BJ (cell line): ENCODE data around the gene CDC42BPA. TPM values are rescaled to one million over a fixed set of nuclear protein-coding genes. Genes with fewer than 3 reads are reported as not detected.
"Not testable (repeated sequence)": the region's sequence is repeated elsewhere in the genome, so short reads cannot be mapped to it uniquely, and the experiment has no call there.

Experiments
- CTCF ChIA-PET: fragments of 350-600 bp; formaldehyde crosslinking; extraction: SDS; loops from one replicate; lab custom pipeline; 2021; ENCODE audit warnings: antibody characterized with exemption, inconsistent platforms; lab: Yijun Ruan, JAX
- POLR2A ChIA-PET: fragments of 300-600 bp; sonication (Branson Sonifier 250); formaldehyde crosslinking; extraction: SDS; loops from one replicate; lab custom pipeline; 2021; ENCODE audit warnings: antibody characterized with exemption; lab: Charles Lee
- DNase-seq: peaks from one replicate; pipeline ENCODE4 v3.0.0-alpha.2; 2011; ENCODE audit warnings: low read depth
- H3K27me3 ChIP-seq: 2 replicates; pipeline ENCODE4 v1.6.0; 2011; ENCODE audit warnings: low read length; ENCODE audit not compliant: control insufficient read depth, insufficient read depth
- H3K36me3 ChIP-seq: 2 replicates; pipeline ENCODE4 v1.5.1; 2011; ENCODE audit warnings: low read length; ENCODE audit not compliant: control insufficient read depth, insufficient read depth
- H3K4me3 ChIP-seq: 2 replicates; pipeline ENCODE4 v1.5.1; 2011; ENCODE audit warnings: low read depth, mild to moderate bottlenecking, control low read depth, low read length
- CTCF ChIP-seq: IDR thresholded peaks from 2 replicates; pipeline ENCODE4 v1.5.1; 2011; ENCODE audit warnings: low read depth, mild to moderate bottlenecking, control low read depth, inconsistent platforms, low read length, moderate library complexity; ENCODE audit not compliant: insufficient read depth
- polyA plus RNA-seq: library from polyadenylated mRNA; depleted of rRNA; stranded (reverse); fragments of >200 nt; gene quantifications from 2 replicates; pipeline ENCODE4 v1.2.3, GENCODE V29; 2011

Gene CDC42BPA
- polyA plus RNA-seq, 1 experiment = 17.9 TPM

DNA sequence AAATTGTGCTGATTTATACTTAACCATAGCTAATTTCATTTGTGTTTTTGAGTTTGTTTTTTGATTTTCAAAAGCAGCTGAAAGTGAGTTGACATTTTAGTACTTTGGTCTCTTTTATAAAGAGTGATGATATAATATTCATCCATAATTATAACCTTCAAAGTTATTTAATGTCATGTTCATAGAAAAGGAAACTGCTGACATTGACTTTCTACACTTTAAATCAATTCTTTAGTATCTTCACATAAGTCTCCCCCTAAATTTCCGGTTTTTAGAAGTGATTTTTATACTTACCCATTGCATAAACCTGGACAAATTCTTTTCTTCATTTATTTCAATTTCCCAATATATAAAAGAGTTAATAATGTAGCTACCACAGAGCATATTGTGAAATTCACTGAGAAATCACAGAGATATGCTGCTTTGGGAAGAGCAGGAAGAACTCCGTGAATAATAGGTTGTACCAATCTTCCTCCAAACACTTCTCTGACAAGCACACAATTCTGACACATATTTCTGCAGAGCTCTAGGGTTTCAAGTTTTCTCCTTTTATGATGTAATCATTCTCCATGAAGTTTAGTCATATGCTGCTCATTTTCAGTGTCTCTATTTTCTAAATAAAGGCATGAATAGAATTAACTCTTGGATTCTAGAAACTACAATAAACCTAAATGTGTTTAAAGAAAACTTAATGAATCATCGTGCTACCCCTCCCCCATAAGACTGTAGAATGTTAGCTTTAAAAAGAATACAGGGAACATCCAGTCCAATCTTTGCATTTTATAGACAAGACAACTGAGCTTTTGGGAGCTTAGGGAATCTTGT lies 25.6 kb upstream of the CDC42BPA start:
- Histone ChIP-seq H3K36me3 (no peaks in the 10 kb centered on the region), H3K27me3 (no peaks in the 10 kb centered on the region), H3K4me3 (no peak overlapping the region)
- DNase-seq = peak; percentile 91
- ChIA-PET POLR2A (interaction anchor here (1.1 kb wide), 1 partner anchor 14 kb away, joined by 3 read pairs; no protein-coding TSS in a partner anchor), CTCF (no interaction called here)
- no peak for TF ChIP-seq CTCF

DNA sequence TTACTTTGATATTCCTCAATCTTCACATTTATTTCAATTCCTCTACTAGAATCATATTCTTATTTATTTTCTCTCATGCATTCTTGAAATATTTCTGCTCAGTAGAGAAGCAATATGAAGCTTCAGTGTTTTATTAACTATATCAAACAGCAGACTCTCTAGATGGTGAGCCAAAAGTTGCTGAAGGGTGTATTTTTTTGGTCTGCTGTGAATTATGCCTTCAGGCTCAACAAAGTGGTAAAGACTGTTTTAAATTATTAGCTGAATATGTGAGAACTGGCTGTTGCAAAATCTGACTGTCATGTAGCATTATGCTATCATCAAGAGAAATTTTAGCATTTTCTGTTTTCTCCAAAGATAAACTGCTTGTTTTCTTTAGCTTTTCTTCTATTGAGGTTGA lies 24.9 kb upstream of the CDC42BPA start:
- ChIA-PET POLR2A (interaction anchor here (1.1 kb wide), 1 partner anchor 14 kb away, joined by 3 read pairs; no protein-coding TSS in a partner anchor), CTCF (no interaction called here)
- no peaks in the 10 kb centered on the region for H3K27me3 ChIP-seq
- no peak for TF ChIP-seq CTCF
- peak; percentile 43 for DNase-seq
- no peak overlapping the region for H3K4me3 ChIP-seq
- H3K36me3 ChIP-seq = no peaks in the 10 kb centered on the region

DNA sequence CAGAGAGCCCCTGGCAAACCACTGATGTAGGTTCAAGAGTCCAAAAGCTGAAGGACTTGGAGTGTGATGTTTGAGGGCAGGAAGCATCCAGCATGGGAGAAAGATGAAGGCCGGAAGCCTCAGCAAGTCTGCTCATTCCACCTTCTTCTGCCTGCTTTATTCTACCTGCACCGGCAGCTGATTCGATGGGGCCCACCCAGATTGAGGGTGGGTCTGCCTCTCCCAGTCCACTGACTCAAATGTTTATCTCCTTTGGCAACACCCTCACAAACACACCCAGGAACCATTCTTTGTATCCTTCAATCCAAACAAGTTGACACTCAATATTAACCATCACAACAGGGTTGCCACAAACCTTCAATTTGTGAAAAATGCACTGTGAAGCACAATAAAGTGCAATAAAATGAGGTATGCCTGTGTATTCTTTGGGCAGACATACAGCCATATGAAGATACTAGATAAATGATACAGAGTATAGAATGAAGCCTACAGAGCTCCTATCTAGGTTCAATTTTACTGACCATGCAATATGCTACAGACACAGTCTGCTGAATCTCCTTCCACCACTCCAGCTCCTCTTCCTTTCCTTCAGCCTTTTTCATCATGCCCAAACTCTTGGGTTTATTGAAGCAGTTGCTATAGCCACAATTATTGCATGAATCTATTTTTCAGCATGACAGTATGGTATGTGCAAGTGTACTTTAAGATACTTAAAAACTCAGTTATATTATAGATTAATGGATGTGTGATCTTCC lies 24.0 kb upstream of the CDC42BPA start:
- H3K27me3 ChIP-seq = no peaks in the 10 kb centered on the region
- no peak for DNase-seq
- no peaks in the 10 kb centered on the region for H3K36me3 ChIP-seq
- POLR2A ChIA-PET = no interaction called here
- no peak for TF ChIP-seq CTCF
- CTCF ChIA-PET = interaction anchor here (1.5 kb wide), 1 partner anchor 15 kb away, joined by 3 read pairs; no protein-coding TSS in a partner anchor
- H3K4me3 ChIP-seq = no peak overlapping the region

DNA sequence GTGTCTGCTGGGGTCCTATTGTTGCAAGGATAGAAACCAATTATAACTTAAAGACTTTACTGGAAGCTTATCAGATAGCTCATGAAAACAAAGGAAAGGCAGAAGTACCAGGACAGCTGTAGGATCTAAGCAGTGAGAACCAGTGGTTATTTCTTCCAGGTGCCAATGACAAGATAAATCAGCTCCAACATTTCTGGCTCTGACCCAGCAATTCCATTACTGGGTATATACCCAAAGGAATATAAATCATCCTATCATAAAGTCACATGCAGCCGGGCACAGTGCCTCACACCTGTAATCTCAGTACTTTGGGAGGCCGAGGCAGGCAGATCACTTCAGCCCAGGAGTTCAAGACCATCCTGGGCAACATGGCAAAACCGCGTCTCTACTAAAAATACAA lies 17.8 kb upstream of the CDC42BPA start:
- POLR2A ChIA-PET, H3K4me3 ChIP-seq, H3K27me3 ChIP-seq, H3K36me3 ChIP-seq, DNase-seq: not testable (repeated sequence)
- CTCF ChIA-PET = interaction anchor here (1.5 kb wide), 1 partner anchor 15 kb away, joined by 3 read pairs; no protein-coding TSS in a partner anchor

DNA sequence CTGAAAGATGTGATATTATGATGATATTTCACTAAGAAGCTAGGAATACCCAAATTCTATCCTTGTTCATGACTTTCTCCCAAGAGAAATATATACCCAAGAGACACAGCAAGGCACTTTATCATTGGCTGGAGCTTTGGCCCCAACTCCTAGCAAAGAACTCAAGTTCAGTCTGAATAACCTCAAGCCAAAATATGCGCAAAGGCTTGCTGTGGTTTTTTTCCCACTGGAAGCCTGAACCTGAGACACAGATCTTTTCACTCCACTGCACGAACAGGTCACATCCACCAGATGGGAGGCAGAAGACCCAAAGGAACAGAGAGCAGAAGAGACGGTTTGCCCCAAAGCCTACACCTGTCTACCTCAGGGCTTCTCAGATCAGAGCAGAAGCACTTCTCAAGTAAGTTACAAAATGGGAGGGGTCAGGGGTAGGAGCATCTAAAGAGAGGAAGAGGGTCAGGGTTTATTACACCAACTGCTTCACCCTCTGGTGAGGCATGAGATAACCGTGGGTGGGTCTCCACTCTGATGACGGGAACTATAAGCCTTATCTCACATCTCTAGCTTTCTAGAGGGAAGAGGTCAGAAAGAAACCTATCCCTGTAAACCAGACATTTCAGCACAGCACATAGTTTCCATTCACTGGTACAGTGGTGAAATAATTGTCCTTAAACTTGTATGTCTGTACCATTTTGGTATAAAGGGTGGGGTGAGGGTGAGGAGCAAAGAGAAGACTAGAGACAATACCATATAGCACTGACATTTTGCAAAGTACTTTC lies 17.1 kb upstream of the CDC42BPA start:
- Histone ChIP-seq H3K27me3 (no peaks in the 10 kb centered on the region), H3K4me3 (no peak overlapping the region), H3K36me3 (no peaks in the 10 kb centered on the region)
- CTCF ChIA-PET = interaction anchor here (1.1 to 1.5 kb wide), 2 partner anchors 11 to 14 kb away, joined by 3 to 4 read pairs; no protein-coding TSS in a partner anchor
- POLR2A ChIA-PET = no interaction called here
- TF ChIP-seq CTCF = no peak
- DNase-seq = no peak
